HepG2 (cell line): ENCODE data around the gene ZNF431.
"Not testable (repeated sequence)": the region's sequence is repeated elsewhere in the genome, so short reads cannot be mapped to it uniquely, and the experiment has no call there.

ENCODE experiments used
- EP300 ChIP-seq, 3 experiments: sonication (generic) in 1 of 3; formaldehyde crosslinking in 1 of 3; IDR thresholded peaks; 2 replicates each; pipeline versions ENCODE4 v1.5.1 to v1.6.1; 2011 to 2020; ENCODE audit warnings: low read depth in 2 of 3, low read length in 2 of 3, borderline replicate concordance in 1 of 3, improper control_type of control experiment in 1 of 3, mild to moderate bottlenecking in 1 of 3, missing genetic modification reagents in 1 of 3, moderate library complexity in 1 of 3
- TCF12 ChIP-seq, 2 experiments: fragments of 450-650 bp in 1 of 2; sonication (generic) in 1 of 2; formaldehyde crosslinking in 1 of 2; IDR thresholded peaks; 2 replicates each; pipeline versions ENCODE4 v1.6.1 to v1.8.0; 2017 to 2022; ENCODE audit warnings: antibody characterized with exemption in 1 of 2, mild to moderate bottlenecking in 1 of 2, missing genetic modification reagents in 1 of 2, moderate library complexity in 1 of 2
- ZBTB1 ChIP-seq: sonication (generic); formaldehyde crosslinking; IDR thresholded peaks from 2 replicates; pipeline ENCODE4 v1.4.0; 2020; ENCODE audit warnings: missing genetic modification reagents, borderline replicate concordance
- ZNF598 ChIP-seq: sonication (generic); formaldehyde crosslinking; IDR thresholded peaks from 2 replicates; pipeline ENCODE4 v1.5.1; 2020; ENCODE audit warnings: mild to moderate bottlenecking, missing genetic modification reagents, borderline replicate concordance
- TF ChIP-seq, protein P1 (sequence below): sonication (generic); formaldehyde crosslinking; IDR thresholded peaks from 2 replicates; pipeline ENCODE4 v1.8.1; 2023; ENCODE audit warnings: missing genetic modification reagents, inconsistent platforms, borderline replicate concordance

- TF ChIP-seq, protein P1, sequence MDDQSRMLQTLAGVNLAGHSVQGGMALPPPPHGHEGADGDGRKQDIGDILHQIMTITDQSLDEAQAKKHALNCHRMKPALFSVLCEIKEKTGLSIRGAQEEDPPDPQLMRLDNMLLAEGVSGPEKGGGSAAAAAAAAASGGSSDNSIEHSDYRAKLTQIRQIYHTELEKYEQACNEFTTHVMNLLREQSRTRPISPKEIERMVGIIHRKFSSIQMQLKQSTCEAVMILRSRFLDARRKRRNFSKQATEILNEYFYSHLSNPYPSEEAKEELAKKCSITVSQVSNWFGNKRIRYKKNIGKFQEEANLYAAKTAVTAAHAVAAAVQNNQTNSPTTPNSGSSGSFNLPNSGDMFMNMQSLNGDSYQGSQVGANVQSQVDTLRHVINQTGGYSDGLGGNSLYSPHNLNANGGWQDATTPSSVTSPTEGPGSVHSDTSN (CRISPR knock-in tag): not testable (repeated sequence)
- not testable (repeated sequence) for TF ChIP-seq ZBTB1 (CRISPR knock-in tag); EP300 (IDR thresholded peaks at IDR 0.05; ENCODE audit: low read depth in 2 of 2, low read length in 2 of 2); EP300 (CRISPR knock-in tag; IDR thresholded peaks at IDR 0.05; ENCODE audit: borderline replicate concordance); TCF12 (IDR thresholded peaks at IDR 0.05); TCF12 (CRISPR knock-in tag; IDR thresholded peaks at IDR 0.05); ZNF598 (CRISPR knock-in tag)
Measured at GRCh38 chr19:21229938-21230337, 88.1 kb downstream of the ZNF431 start.
